RKO (cell line): Measurements from ENCODE around the gene PDK3.
A peak's percentile ranks its signal among the peaks of the same experiment; 100 is the strongest.

Experiments used
- DNase-seq: peaks from one replicate; pipeline ENCODE4 v3.0.0-alpha.2; 2016; ENCODE audit warnings: low spot score

The PDK3 gene

DNA sequence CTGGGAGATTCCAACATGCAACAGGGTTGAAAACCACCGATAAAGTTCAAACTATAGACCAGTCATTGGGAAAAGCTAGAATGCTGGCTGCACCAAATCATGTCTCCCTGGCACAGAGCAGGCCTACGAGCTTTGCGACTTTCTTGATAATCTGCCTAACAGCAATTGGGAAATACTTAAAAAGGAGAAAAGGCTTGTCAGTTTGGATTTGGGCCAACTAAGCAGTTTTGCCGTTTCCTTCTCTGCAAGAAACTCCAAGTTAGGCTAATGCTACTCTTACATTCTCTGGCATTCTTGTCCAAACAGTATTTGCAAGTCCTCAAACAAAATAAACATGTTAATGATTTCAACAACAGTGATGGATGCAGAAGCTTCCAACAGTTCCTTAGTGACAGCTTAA is 87.9 kb downstream of the PDK3 start:
- no peak for DNase-seq

- peak; percentile 20 for DNase-seq
These were observed 96.0 kb downstream of the PDK3 start for GRCh38 chrX:24561121-24561520.

GRCh38 chrX:24563291-24564010 is 98.4 kb downstream of the PDK3 start:
- DNase-seq: no peak

GRCh38 chrX:24566240-24566639 is 101.2 kb downstream of the PDK3 start:
- DNase-seq: no peak

DNA sequence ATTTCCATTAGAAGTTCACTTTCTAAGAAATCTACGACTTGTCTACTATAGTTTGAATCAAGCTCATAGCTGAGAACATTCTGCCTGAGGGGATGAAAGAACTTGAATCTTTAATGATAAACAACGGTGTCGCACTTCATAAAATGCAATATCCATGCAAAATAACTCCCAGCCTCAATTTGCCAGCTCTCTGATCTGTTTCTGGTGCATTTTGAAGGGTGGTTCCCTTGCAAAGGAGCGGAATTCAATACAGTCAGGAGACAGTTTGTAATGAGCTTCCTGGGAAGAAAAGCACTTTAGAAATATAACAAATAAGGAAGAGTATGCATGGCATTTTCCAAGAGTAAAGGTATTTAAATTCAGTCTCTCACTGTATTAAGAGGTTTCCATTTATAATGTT is 102.1 kb downstream of the PDK3 start:
- DNase-seq: no peak

DNA sequence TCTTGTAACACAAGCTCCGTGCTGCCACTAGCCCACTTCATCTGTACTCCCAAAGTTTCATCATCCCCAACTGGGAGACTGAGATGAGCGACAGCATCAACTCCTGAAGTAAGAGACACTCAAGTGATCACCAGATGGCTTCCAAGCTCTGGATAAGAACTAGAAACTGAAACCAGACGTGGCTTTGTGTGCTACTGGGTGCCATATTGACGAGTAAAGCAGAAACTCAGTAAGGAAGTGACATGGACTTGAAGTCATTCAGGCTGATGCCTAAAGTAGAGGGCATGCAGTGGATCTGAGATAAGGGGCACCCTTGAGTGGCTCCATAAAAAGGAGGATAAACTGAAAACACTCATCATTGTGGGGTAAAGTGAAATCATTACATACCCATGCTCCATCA is 109.7 kb downstream of the PDK3 start:
- no peak for DNase-seq

DNA sequence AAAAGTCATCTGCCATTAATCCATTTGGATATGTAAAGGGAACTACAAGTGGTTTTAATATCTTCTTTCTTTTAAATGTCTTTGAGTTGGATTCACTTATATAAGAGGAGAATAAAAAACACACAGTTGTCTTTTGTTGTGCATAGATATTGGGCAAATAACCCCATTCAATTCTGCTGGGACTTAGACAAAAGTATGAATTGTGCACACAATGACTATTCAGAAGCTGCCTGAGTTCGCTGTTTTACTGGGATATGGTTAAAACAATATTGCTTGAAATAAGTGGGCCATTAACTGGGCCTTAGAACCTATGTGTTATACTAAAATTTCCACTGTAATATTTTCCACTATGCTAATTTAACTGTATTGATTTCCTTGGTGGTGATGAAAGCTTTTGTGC is 110.4 kb downstream of the PDK3 start:
- no peak for DNase-seq

GRCh38 chrX:24577091-24577490 is 112.0 kb downstream of the PDK3 start:
- no peak for DNase-seq
